Liver (tissue), 9 donors: Measurements from ENCODE around the gene PRMT7. TPM values are rescaled to one million over a fixed set of nuclear protein-coding genes. Genes with fewer than 3 reads are reported as not detected.

Source experiments
- DNase-seq: peaks from one replicate; pipeline ENCODE4 v3.0.0-alpha.2; 2017; ENCODE audit warnings: low spot score
- H3K27ac ChIP-seq, 2 donors: one replicate each; pipeline ENCODE4 v1.7.0; 2013; ENCODE audit warnings: inconsistent platforms in 2 of 2, low read length in 2 of 2, control low read depth in 1 of 2, low read depth in 1 of 2, mild to moderate bottlenecking in 1 of 2
- H3K27me3 ChIP-seq, 4 donors: one replicate each; pipeline versions ENCODE4 v1.6.1 to v1.7.0; 2013; ENCODE audit warnings: low read length in 3 of 4, inconsistent platforms in 1 of 4, mild to moderate bottlenecking in 1 of 4, moderate library complexity in 1 of 4; ENCODE audit not compliant: control insufficient read depth in 4 of 4, insufficient read depth in 4 of 4
- H3K36me3 ChIP-seq, 4 donors: one replicate each; pipeline versions ENCODE4 v1.6.1 to v1.7.0; 2013; ENCODE audit warnings: low read length in 3 of 4, mild to moderate bottlenecking in 3 of 4, low read depth in 1 of 4, moderate library complexity in 1 of 4; ENCODE audit not compliant: control insufficient read depth in 4 of 4, insufficient read depth in 3 of 4
- H3K4me1 ChIP-seq, 4 donors: one replicate each; pipeline versions ENCODE4 v1.6.1 to v1.7.0; 2013; ENCODE audit warnings: low read length in 3 of 4, mild to moderate bottlenecking in 3 of 4, moderate library complexity in 1 of 4; ENCODE audit not compliant: control insufficient read depth in 4 of 4, insufficient read depth in 4 of 4
- H3K4me3 ChIP-seq, 3 donors: one replicate each; pipeline versions ENCODE4 v1.6.1 to v1.7.0; 2013; ENCODE audit warnings: low read length in 3 of 3, control low read depth in 1 of 3, low read depth in 1 of 3, mild to moderate bottlenecking in 1 of 3
- H3K9ac ChIP-seq, 2 donors: one replicate each; pipeline ENCODE4 v1.7.0; 2013; ENCODE audit warnings: low read length in 2 of 2, mild to moderate bottlenecking in 2 of 2, moderate library complexity in 2 of 2, control low read depth in 1 of 2, low read depth in 1 of 2
- H3K9me3 ChIP-seq, 4 donors: one replicate each; pipeline versions ENCODE4 v1.6.1 to v1.7.0; 2013; ENCODE audit warnings: low read length in 3 of 4; ENCODE audit not compliant: control insufficient read depth in 4 of 4
- EGR1 ChIP-seq, 2 donors: IDR thresholded peaks; 2 replicates each; pipeline ENCODE4 v1.6.1; 2016 to 2018; ENCODE audit warnings: antibody characterized with exemption in 2 of 2, low read depth in 2 of 2
- FOXA1 ChIP-seq: IDR thresholded peaks from 2 replicates; pipeline ENCODE4 v1.6.1; 2016; ENCODE audit warnings: antibody characterized with exemption
- FOXA2 ChIP-seq: IDR thresholded peaks from 2 replicates; pipeline ENCODE4 v1.6.1; 2016; ENCODE audit warnings: antibody characterized with exemption
- GABPA ChIP-seq, 2 donors: IDR thresholded peaks in 1 of 2; conservative IDR thresholded peaks in 1 of 2; 2 replicates each; pipeline ENCODE4 v1.6.1; 2016; ENCODE audit warnings: antibody characterized with exemption in 2 of 2, mild to moderate bottlenecking in 1 of 2, moderate library complexity in 1 of 2
- HNF4A ChIP-seq, 2 donors: conservative IDR thresholded peaks; 2 replicates each; pipeline ENCODE4 v1.6.1; 2016; ENCODE audit warnings: antibody characterized with exemption in 2 of 2, mild to moderate bottlenecking in 2 of 2
- HNF4G ChIP-seq: IDR thresholded peaks from 2 replicates; pipeline ENCODE4 v1.6.1; 2016; ENCODE audit warnings: antibody characterized with exemption
- JUND ChIP-seq, 2 donors: IDR thresholded peaks; 2 replicates each; pipeline ENCODE4 v1.6.1; 2016; ENCODE audit warnings: antibody characterized with exemption in 2 of 2
- NR2F2 ChIP-seq: IDR thresholded peaks from 2 replicates; pipeline ENCODE4 v1.6.1; 2016; ENCODE audit warnings: antibody characterized with exemption
- RAD21 ChIP-seq, 2 donors: IDR thresholded peaks; 2 replicates each; pipeline ENCODE4 v1.6.1; 2016; ENCODE audit warnings: antibody characterized with exemption in 2 of 2, mild to moderate bottlenecking in 2 of 2
- REST ChIP-seq: IDR thresholded peaks from 2 replicates; pipeline ENCODE4 v1.6.1; 2016; ENCODE audit warnings: antibody characterized with exemption, mild to moderate bottlenecking
- RXRA ChIP-seq, 2 donors: IDR thresholded peaks; 2 replicates each; pipeline ENCODE4 v1.6.1; 2017 to 2018; ENCODE audit warnings: antibody characterized with exemption in 2 of 2, mild to moderate bottlenecking in 1 of 2
- SP1 ChIP-seq: IDR thresholded peaks from 2 replicates; pipeline ENCODE4 v1.6.1; 2018; ENCODE audit warnings: antibody characterized with exemption, mild to moderate bottlenecking
- TAF1 ChIP-seq: conservative IDR thresholded peaks from 2 replicates; pipeline ENCODE4 v1.6.1; 2016; ENCODE audit warnings: antibody characterized with exemption, mild to moderate bottlenecking
- YY1 ChIP-seq: IDR thresholded peaks from 2 replicates; pipeline ENCODE4 v1.6.1; 2016; ENCODE audit warnings: antibody characterized with exemption, mild to moderate bottlenecking
- WGBS: extraction: QIAGEN DNeasy Blood & Tissue Kit; methylation state at CpG from one replicate; pipeline ENCODE4 v1.1.7; 2013; 5-methylcytosine and 5-hydroxymethylcytosine counted together
- polyA plus RNA-seq, 2 donors: library from polyadenylated mRNA; stranded (reverse) in 1 of 2; unstranded in 1 of 2; fragments of 200-250 nt in 1 of 2; fragments of >200 nt in 1 of 2; fragmentation: Nextera tagmentation in 1 of 2; extraction: Ambion mirVana in 1 of 2; gene quantifications; one replicate each; pipeline versions ENCODE4 v1.2.1 to v1.2.3, GENCODE V29; 2013 to 2015
- total RNA-seq, 2 donors: library from RNA; depleted of rRNA; stranded (reverse); fragments of >200 nt; gene quantifications; one replicate each; pipeline ENCODE4 v1.2.3, GENCODE V29; 2014
- TF ChIP-seq, protein P1 (sequence below): IDR thresholded peaks from 2 replicates; pipeline ENCODE4 v1.6.1; 2016; ENCODE audit warnings: antibody characterized with exemption
- TF ChIP-seq, protein P2 (sequence below): IDR thresholded peaks from 2 replicates; pipeline ENCODE4 v1.6.1; 2016; ENCODE audit warnings: antibody characterized with exemption
- TF ChIP-seq, protein P3 (sequence below): fragments of 150-350 bp; IDR thresholded peaks from 2 replicates; pipeline ENCODE4 v1.5.1; 2017; ENCODE audit warnings: improper control_type of control experiment, low read depth, low read length; ENCODE audit not compliant: missing input control
- TF ChIP-seq, protein P4 (sequence below): IDR thresholded peaks from 2 replicates; pipeline ENCODE4 v1.6.1; 2016; ENCODE audit warnings: antibody characterized with exemption
- donor health status: healthy.
- donor health status: healthy.
- donor health status: healthy.
- donor health status: healthy.
- donor health status: healthy.

PRMT7 gene
- total and polyA plus RNA-seq, 4 donors, result 10.7 to 31.5 (median 17.5) TPM

DNA sequence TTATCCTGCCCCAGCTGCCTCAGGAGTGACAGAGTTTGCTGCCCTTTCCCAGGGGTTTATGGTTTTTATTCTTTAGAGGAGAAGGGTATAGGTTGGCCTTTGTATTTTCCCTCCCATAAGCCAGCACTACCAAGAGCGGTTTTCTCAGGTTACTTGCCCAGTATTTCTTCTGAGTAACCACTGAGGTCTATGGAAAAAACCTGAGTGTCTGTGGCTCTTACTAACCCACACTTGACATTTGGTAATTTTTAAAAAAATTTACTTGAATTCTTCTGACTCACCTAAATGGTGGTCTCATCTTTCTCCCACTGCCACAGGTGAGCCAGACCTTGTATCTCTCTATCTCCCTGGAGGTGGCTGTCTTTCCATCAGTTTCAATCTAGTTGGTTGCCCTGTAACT, 40.5 kb upstream of the PRMT7 start:
- Histone ChIP-seq H3K4me1 (no peaks in the 10 kb centered on the region), H3K27ac (no peak overlapping the region), H3K9ac (no peak overlapping the region), H3K36me3 (no peaks in the 10 kb centered on the region), H3K9me3 (no peaks in the 10 kb centered on the region), H3K4me3 (no peak overlapping the region), H3K27me3 (no peaks in the 10 kb centered on the region)
- TF ChIP-seq RXRA (IDR thresholded peaks at IDR 0.05) (no peak), EGR1 (IDR thresholded peaks at IDR 0.05; ENCODE audit: low read depth in 2 of 2) (no peak), FOXA2 (no peak), JUND (IDR thresholded peaks at IDR 0.05) (no peak), FOXA1 (no peak), RAD21 (IDR thresholded peaks at IDR 0.05) (no peak)
- TF ChIP-seq, protein P1, sequence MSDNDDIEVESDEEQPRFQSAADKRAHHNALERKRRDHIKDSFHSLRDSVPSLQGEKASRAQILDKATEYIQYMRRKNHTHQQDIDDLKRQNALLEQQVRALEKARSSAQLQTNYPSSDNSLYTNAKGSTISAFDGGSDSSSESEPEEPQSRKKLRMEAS, result no peak
- TF ChIP-seq, protein P2, sequence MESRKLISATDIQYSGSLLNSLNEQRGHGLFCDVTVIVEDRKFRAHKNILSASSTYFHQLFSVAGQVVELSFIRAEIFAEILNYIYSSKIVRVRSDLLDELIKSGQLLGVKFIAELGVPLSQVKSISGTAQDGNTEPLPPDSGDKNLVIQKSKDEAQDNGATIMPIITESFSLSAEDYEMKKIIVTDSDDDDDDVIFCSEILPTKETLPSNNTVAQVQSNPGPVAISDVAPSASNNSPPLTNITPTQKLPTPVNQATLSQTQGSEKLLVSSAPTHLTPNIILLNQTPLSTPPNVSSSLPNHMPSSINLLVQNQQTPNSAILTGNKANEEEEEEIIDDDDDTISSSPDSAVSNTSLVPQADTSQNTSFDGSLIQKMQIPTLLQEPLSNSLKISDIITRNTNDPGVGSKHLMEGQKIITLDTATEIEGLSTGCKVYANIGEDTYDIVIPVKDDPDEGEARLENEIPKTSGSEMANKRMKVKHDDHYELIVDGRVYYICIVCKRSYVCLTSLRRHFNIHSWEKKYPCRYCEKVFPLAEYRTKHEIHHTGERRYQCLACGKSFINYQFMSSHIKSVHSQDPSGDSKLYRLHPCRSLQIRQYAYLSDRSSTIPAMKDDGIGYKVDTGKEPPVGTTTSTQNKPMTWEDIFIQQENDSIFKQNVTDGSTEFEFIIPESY, result no peak
- DNase-seq, result no peak
- 65% methylated on average over 1 of the region's 1 CpG for WGBS

GRCh38 chr16:68272507-68273209, 38.2 kb upstream of the PRMT7 start:
- no peaks in the 10 kb centered on the region for H3K36me3 ChIP-seq
- TF ChIP-seq FOXA1 (no peak), RAD21 (IDR thresholded peaks at IDR 0.05) (no peak), EGR1 (IDR thresholded peaks at IDR 0.05; ENCODE audit: low read depth in 2 of 2) (no peak), FOXA2 (no peak), YY1 (no peak), HNF4A (conservative IDR thresholded peaks at IDR 0.05) (no peak), TAF1 (no peak), JUND (IDR thresholded peaks at IDR 0.05) (no peak), HNF4G (no peak), REST (no peak), RXRA (IDR thresholded peaks at IDR 0.05) (no peak), NR2F2 (no peak), GABPA (IDR thresholded peaks at IDR 0.05 in 1 of 2, conservative IDR thresholded peaks at IDR 0.05 in 1 of 2) (no peak), SP1 (no peak)
- TF ChIP-seq, protein P3, sequence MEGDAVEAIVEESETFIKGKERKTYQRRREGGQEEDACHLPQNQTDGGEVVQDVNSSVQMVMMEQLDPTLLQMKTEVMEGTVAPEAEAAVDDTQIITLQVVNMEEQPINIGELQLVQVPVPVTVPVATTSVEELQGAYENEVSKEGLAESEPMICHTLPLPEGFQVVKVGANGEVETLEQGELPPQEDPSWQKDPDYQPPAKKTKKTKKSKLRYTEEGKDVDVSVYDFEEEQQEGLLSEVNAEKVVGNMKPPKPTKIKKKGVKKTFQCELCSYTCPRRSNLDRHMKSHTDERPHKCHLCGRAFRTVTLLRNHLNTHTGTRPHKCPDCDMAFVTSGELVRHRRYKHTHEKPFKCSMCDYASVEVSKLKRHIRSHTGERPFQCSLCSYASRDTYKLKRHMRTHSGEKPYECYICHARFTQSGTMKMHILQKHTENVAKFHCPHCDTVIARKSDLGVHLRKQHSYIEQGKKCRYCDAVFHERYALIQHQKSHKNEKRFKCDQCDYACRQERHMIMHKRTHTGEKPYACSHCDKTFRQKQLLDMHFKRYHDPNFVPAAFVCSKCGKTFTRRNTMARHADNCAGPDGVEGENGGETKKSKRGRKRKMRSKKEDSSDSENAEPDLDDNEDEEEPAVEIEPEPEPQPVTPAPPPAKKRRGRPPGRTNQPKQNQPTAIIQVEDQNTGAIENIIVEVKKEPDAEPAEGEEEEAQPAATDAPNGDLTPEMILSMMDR, result no peak
- TF ChIP-seq, protein P1, result no peak
- TF ChIP-seq, protein P4, sequence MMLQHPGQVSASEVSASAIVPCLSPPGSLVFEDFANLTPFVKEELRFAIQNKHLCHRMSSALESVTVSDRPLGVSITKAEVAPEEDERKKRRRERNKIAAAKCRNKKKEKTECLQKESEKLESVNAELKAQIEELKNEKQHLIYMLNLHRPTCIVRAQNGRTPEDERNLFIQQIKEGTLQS, result no peak
- H3K9ac ChIP-seq, result no peak overlapping the region
- H3K4me3 ChIP-seq, result no peak overlapping the region
- DNase-seq, result no peak
- H3K27ac ChIP-seq, result no peak overlapping the region
- H3K4me1 ChIP-seq, result no peaks in the 10 kb centered on the region
- H3K27me3 ChIP-seq, result no peaks in the 10 kb centered on the region
- no peaks in the 10 kb centered on the region for H3K9me3 ChIP-seq
- WGBS, result 90% methylated on average over 4 of the region's 4 CpGs
